ENCODE results near the gene UROC1.

The UROC1 gene

DNA sequence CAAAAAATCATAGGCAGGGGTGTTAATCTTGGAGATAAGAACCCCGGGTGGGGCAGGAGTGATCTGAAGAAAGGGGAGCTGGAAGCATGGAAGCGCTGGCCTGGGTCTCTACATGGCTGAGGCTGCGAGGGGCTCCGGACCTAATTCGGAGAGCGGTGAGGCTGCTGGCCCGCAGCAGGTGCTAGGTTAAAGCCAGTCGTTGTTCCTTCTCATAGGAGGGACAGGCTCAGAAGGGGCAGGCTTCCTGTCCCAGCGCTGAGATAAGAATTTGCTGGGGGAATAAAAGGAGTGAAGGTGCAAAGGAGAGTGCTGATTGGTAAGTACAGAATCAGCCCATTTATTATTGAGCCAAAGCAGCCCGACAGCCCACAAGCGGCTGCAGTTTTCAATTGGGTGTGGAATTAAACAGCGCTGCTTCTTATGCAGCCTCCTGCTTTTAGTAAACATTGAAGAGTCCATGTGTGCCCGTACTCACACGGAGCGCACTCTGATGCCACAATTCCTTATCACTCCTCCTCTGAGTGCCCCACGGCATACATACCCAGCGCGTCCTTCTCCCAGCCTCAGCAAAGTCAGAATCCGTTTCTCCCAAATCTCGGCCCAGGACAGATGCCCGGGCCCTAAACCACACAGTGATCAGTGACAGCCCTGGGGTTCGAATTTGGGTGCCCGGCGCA lies 23.5 kb upstream of the UROC1 start:
- TF ChIP-seq YY1 (IDR thresholded peaks at IDR 0.05; ENCODE audit: insufficient read depth, insufficient read length) (no peak), ZNF274 (IDR thresholded peaks at IDR 0.05; ENCODE audit: low read depth, low read length) (no peak), SUZ12 (IDR thresholded peaks at IDR 0.05; ENCODE audit: extremely low read depth, insufficient read depth, insufficient read length) (no peak)
- H3K4me3 ChIP-seq (ENCODE audit: insufficient read length, low read depth), result no peak overlapping the region
- H3K4me1 ChIP-seq (ENCODE audit: insufficient read depth, insufficient read length), result peaks cover 9% of the 10 kb centered on the region
- H3K36me3 ChIP-seq (ENCODE audit: insufficient read depth, insufficient read length, low read length), result no peaks in the 10 kb centered on the region
- no peak for DNase-seq (ENCODE audit: low read depth, low spot score)
- H3K27me3 ChIP-seq (ENCODE audit: insufficient read depth, insufficient read length), result peaks cover under 1% of the 10 kb centered on the region
- H3K9me3 ChIP-seq (ENCODE audit: insufficient read depth, low read length), result no peaks in the 10 kb centered on the region
- no peak overlapping the region for H3K9ac ChIP-seq (ENCODE audit: insufficient read length, low read depth)

DNA sequence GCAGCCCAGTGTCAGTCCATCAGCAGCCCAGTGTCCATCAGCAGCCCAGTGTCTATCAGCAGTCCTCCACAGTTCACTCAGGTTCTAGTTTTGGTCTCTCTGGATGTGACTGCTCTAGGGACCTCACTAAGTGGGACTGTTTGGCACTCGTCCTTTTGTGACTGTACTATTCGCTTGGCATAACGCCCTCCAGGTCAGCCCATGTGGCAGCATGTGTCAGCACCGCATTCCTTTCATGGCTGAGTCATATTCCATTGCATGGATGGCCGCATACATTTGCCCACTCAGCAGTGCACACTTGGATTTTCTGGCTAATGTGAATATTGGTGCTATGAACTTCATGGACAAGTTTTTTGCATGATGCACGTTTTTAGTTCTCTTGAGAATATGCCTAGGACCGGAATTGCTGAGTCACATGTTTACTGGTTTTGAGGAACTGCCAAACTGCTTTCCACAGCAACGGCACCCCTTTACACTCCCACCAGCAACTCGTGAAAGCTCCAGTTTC lies 22.8 kb upstream of the UROC1 start:
- DNase-seq (ENCODE audit: low read depth, low spot score), result no peak
- H3K36me3 ChIP-seq (ENCODE audit: insufficient read depth, insufficient read length, low read length), result no peaks in the 10 kb centered on the region
- H3K9ac ChIP-seq (ENCODE audit: insufficient read length, low read depth), result no peak overlapping the region
- H3K4me3 ChIP-seq (ENCODE audit: insufficient read length, low read depth), result no peak overlapping the region
- H3K9me3 ChIP-seq (ENCODE audit: insufficient read depth, low read length), result no peaks in the 10 kb centered on the region
- peaks cover 9% of the 10 kb centered on the region for H3K4me1 ChIP-seq (ENCODE audit: insufficient read depth, insufficient read length)
- TF ChIP-seq ZNF274 (IDR thresholded peaks at IDR 0.05; ENCODE audit: low read depth, low read length), result no peak
- TF ChIP-seq YY1 (IDR thresholded peaks at IDR 0.05; ENCODE audit: insufficient read depth, insufficient read length), result no peak
- TF ChIP-seq SUZ12 (IDR thresholded peaks at IDR 0.05; ENCODE audit: extremely low read depth, insufficient read depth, insufficient read length), result no peak
- H3K27me3 ChIP-seq (ENCODE audit: insufficient read depth, insufficient read length), result peaks cover 4% of the 10 kb centered on the region

DNA sequence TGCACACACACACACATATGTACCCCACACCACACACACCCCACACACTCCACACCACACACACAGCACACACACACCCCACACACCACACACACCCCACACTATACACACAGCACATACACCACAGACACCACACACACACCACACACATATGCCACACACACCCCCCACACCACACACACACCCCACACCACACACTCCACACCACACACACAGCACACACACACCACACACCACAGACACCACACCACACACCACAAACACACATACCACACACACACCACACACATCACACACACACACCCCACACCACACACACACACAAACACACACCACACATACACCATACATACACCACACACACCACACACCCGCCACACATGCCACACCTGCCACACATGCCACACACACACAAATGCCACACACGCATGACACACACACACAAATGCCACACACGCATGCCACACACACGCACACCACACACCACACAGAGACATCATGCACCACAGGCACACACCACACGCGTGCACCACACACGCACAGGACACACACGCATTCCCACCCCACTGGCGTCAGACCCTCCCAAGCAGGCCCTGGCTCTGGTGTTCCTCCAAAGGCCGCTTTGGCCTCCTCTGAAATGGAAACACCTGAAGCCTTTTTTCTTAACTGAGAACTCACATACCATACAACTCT lies 22.1 kb upstream of the UROC1 start:
- H3K4me3 ChIP-seq (ENCODE audit: insufficient read length, low read depth), result no peak overlapping the region
- no peaks in the 10 kb centered on the region for H3K9me3 ChIP-seq (ENCODE audit: insufficient read depth, low read length)
- no peak for TF ChIP-seq YY1 (IDR thresholded peaks at IDR 0.05; ENCODE audit: insufficient read depth, insufficient read length)
- TF ChIP-seq ZNF274 (IDR thresholded peaks at IDR 0.05; ENCODE audit: low read depth, low read length), result no peak
- no peak for TF ChIP-seq SUZ12 (IDR thresholded peaks at IDR 0.05; ENCODE audit: extremely low read depth, insufficient read depth, insufficient read length)
- peaks cover 9% of the 10 kb centered on the region for H3K27me3 ChIP-seq (ENCODE audit: insufficient read depth, insufficient read length)
- H3K9ac ChIP-seq (ENCODE audit: insufficient read length, low read depth), result no peak overlapping the region
- H3K36me3 ChIP-seq (ENCODE audit: insufficient read depth, insufficient read length, low read length), result no peaks in the 10 kb centered on the region
- no peak for DNase-seq (ENCODE audit: low read depth, low spot score)
- H3K4me1 ChIP-seq (ENCODE audit: insufficient read depth, insufficient read length), result peaks cover 7% of the 10 kb centered on the region

DNA sequence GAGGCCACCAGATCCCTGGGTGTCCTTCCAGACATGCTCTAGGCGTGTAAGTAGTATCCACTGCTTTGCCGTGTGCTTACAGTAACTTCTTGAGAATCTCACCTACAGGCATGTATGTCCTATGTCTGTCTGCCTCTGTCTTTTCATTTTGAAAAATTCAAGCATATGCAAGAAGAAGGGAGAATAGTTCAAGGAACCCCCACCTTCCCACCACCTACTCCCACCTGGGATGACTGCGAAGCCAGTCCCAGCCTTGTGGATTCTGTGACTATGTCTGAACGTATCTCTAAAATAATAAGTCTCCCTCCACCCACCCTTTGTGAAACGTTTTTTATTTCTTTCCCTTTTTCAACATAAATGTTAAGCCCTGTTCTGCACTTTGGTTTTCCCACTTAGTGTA lies 21.4 kb upstream of the UROC1 start:
- Histone ChIP-seq H3K9ac (ENCODE audit: insufficient read length, low read depth) (no peak overlapping the region), H3K4me3 (ENCODE audit: insufficient read length, low read depth) (no peak overlapping the region), H3K9me3 (ENCODE audit: insufficient read depth, low read length) (no peaks in the 10 kb centered on the region), H3K4me1 (ENCODE audit: insufficient read depth, insufficient read length) (peaks cover 6% of the 10 kb centered on the region), H3K27me3 (ENCODE audit: insufficient read depth, insufficient read length) (peaks cover 16% of the 10 kb centered on the region), H3K36me3 (ENCODE audit: insufficient read depth, insufficient read length, low read length) (no peaks in the 10 kb centered on the region)
- TF ChIP-seq SUZ12 (IDR thresholded peaks at IDR 0.05; ENCODE audit: extremely low read depth, insufficient read depth, insufficient read length) (no peak), ZNF274 (IDR thresholded peaks at IDR 0.05; ENCODE audit: low read depth, low read length) (no peak), YY1 (IDR thresholded peaks at IDR 0.05; ENCODE audit: insufficient read depth, insufficient read length) (no peak)
- DNase-seq (ENCODE audit: low read depth, low spot score), result no peak

DNA sequence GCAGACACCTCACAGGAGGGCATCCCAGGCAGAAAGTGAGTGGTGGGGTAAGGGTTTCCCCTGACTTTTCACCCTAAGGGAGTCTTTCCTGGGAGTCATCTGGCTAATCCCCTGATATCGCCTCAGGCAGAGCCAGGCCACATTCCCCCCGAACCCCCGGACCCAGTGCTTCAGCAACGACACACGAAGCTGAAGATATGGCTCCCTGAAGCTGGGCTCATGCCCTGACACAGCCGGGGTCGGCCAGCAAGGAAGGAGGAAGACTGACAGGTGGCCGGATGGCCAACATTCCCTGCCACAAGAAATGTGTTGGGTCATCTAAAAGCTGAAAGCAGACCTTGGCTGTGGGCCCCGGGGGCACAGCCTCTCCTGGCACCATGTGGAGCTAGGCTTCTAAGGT lies 20.7 kb upstream of the UROC1 start:
- H3K27me3 ChIP-seq (ENCODE audit: insufficient read depth, insufficient read length), result peaks cover 16% of the 10 kb centered on the region
- no peak for DNase-seq (ENCODE audit: low read depth, low spot score)
- TF ChIP-seq YY1 (IDR thresholded peaks at IDR 0.05; ENCODE audit: insufficient read depth, insufficient read length) (no peak), SUZ12 (IDR thresholded peaks at IDR 0.05; ENCODE audit: extremely low read depth, insufficient read depth, insufficient read length) (no peak), ZNF274 (IDR thresholded peaks at IDR 0.05; ENCODE audit: low read depth, low read length) (no peak)
- peaks cover 6% of the 10 kb centered on the region for H3K4me1 ChIP-seq (ENCODE audit: insufficient read depth, insufficient read length)
- no peak overlapping the region for H3K4me3 ChIP-seq (ENCODE audit: insufficient read length, low read depth)
- no peaks in the 10 kb centered on the region for H3K9me3 ChIP-seq (ENCODE audit: insufficient read depth, low read length)
- H3K36me3 ChIP-seq (ENCODE audit: insufficient read depth, insufficient read length, low read length), result no peaks in the 10 kb centered on the region
- no peak overlapping the region for H3K9ac ChIP-seq (ENCODE audit: insufficient read length, low read depth)

DNA sequence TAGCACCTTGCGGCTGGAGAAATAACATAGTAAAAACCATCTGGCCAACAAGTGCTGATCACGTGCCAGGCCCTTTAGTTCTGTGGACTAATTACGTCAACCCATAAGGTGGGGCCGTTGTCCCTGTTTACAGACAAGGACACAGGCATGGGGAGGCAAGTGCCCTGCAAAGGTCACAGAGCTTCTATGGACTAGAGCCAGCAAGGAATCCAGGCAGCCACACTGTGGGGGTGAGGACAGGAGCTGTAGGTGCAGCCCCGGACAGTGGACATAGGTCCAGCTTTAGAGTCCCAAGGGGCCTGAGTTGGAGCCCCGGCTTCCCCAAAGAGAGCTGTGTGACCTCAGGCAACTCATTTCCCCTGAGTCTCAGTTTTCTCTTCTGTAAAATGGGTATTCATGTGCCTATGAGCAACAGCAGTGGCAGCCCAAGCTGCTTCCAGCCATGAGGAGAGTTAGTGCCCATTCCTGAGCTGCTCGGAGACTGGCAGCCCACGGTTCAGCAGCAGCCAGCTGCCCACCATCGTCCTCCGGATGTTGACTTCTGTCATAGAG lies 20.2 kb upstream of the UROC1 start:
- DNase-seq (ENCODE audit: low read depth, low spot score), result no peak
- H3K27me3 ChIP-seq (ENCODE audit: insufficient read depth, insufficient read length), result peaks cover 16% of the 10 kb centered on the region

More for the DNA sequence above, 20.2 kb upstream of the UROC1 start:
- H3K4me1 ChIP-seq (ENCODE audit: insufficient read depth, insufficient read length), result peaks cover 6% of the 10 kb centered on the region
- no peak overlapping the region for H3K4me3 ChIP-seq (ENCODE audit: insufficient read length, low read depth)
- TF ChIP-seq YY1 (IDR thresholded peaks at IDR 0.05; ENCODE audit: insufficient read depth, insufficient read length), result no peak
- TF ChIP-seq ZNF274 (IDR thresholded peaks at IDR 0.05; ENCODE audit: low read depth, low read length), result no peak
- no peak for TF ChIP-seq SUZ12 (IDR thresholded peaks at IDR 0.05; ENCODE audit: extremely low read depth, insufficient read depth, insufficient read length)
- no peaks in the 10 kb centered on the region for H3K36me3 ChIP-seq (ENCODE audit: insufficient read depth, insufficient read length, low read length)
- no peak overlapping the region for H3K9ac ChIP-seq (ENCODE audit: insufficient read length, low read depth)
- H3K9me3 ChIP-seq (ENCODE audit: insufficient read depth, low read length), result no peaks in the 10 kb centered on the region

Data from NT2/D1 (cell line).